ENCODE data around the gene OXLD1.
"Not testable (repeated sequence)": the region's sequence is repeated elsewhere in the genome, so short reads cannot be mapped to it uniquely, and the experiment has no call there.

Gene OXLD1

DNA sequence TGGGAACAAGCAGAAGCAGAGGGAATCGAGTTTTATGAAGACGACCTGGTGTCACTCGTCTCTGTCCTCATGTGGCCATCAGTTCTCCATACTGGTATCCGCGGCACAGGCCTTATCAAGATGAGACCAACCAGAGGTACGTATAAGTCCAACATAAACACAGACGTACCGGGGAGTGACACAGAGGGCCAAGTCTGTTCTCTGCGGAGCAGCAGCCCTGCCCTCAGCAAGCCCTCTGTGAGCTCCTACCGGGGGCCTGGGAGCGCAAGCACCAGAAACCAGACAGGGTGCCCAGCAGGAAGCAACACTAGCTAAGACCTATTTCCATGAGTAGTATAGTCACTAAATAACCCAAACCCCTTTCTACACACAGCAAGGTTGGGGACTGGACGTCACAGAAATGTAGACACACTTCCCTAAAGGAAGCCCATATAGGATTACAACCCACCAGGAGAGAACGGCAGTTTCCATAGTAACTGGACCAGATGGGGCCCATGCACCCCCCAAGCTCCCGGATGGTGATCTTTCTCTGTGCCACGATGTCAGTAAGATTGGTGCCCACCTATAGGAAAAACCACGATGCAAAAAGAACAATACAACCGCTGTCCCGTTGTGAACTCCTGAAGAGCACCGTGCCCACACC lies 16.3 kb upstream of the OXLD1 start:
- no peak for DNase-seq (ENCODE audit: low read depth)

DNA sequence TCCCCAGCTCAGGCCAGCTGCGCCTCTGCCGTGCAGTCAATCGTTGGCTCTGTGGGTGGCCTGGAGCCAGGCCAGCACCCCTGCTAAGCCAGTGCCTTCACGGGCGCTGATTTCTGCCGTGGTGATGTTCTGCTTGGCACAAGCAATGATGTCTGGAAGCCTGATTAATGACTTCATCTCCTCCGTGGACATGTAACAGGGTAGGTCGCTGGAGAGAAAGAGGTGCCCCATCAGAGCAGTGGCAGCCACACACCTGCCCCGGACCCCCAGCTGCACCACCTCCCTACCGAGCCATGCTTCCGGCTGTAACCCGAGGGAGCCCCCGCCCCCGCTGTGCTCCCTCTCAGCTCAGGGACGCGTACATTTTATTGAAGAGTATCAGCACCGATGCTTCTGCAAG lies 15.3 kb upstream of the OXLD1 start:
- DNase-seq (ENCODE audit: low read depth): no peak

DNA sequence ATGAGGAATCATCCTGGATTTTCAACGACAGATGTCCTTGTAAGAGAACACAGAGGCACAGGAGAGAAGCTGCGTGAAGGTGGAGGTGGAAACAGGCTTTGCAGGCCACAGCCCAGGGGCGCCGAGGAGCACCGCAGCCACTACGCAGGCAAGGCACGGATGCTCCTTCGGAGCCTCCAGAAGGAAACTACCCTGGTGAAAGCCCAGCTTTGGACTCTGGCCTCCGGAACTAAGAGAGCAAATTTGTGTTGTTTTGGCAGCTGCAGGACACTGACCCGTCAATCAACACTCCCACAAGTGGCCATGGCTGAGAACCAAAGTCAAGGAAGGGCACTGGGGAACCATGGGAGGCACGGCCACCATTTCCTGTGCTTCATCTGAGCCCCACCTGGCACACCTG lies 13.7 kb upstream of the OXLD1 start:
- no peak for DNase-seq (ENCODE audit: low read depth)

DNA sequence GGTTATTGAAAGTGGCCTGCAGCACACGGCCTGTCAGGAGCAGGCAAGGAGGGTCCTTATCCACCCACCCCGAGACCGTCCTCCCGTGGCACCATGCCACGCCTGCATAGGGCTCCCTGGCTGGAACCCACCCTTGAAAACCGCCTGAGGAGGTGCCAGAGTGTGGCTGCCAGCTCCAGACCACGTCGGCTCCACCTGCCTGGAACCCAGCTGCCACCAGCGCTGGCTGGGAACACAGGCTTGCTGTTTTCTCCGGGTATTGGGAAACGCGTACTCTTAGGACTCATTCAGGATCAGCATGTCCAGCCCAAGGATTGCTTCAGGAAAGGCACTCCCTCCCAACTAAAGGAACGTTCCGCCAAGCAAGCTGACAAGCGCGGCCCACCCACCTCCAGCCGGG lies 10.5 kb upstream of the OXLD1 start:
- DNase-seq (ENCODE audit: low read depth): no peak

DNA sequence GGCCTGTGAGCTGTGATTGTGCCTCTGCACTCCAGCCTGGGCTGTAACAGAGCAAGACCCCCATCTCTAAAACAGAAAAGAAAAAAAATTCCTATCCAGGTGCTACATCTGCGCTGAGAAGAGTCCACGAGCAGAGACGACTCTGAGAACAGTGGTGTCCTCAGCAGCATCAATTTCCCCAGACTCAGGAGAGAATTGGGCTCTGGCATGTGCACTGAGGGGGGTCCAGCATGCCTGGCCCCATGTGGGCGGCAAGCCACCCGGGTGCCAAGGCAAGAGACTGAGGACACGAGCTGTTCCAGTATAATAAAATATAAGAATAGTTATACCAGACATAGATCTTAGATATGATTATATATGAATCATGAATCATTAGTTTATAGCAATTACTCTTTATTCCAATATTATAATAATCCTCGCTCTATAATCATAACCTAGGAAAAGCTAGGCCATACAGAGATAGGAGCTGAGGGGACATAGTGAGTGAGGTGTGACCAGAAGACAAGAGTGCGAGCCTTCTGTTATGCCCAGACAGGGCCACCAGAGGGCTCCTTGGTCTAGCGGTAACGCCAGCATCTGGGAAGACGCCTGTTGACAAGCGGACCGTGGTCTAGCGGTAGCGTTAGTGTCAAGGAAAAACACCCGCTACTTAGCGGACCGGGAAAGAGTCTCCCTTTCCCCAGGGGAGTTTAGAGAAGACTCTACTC lies 9.3 kb upstream of the OXLD1 start:
- not testable (repeated sequence) for DNase-seq (ENCODE audit: low read depth)

DNA sequence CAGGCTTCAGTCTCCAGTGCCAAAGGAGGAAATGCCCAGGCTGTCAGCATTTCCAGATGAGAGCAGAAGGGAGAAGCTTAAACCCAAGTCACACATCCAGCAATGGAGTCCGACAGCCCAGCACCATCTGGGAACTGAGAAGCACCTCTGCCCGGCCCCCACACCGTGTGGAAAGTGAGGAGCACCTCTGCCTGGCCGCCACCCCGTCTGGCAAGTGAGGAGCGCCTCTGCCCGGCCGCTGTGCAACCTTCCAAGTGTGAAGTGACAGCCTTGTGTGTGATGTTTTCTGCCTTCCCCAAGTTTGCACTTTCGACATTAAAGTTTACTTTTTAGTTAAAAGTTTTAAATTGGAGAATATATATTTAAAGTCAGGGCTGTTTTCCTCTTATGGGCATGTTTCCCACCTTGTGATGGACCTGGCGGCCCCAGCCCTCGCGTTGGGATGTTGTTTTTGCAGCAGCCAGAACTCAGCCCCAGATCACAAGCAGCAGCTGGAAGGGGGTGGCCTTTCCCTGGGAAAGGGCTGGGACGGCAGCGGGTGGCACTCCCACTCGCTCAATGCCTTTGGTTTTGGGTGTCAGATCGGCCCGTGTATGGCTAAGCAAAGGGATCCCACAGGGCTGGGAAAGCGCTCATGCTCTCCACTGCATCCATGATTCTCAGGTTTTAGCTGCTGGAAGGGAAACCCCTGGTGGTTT lies 7.3 kb upstream of the OXLD1 start:
- DNase-seq (ENCODE audit: low read depth): no peak

DNA sequence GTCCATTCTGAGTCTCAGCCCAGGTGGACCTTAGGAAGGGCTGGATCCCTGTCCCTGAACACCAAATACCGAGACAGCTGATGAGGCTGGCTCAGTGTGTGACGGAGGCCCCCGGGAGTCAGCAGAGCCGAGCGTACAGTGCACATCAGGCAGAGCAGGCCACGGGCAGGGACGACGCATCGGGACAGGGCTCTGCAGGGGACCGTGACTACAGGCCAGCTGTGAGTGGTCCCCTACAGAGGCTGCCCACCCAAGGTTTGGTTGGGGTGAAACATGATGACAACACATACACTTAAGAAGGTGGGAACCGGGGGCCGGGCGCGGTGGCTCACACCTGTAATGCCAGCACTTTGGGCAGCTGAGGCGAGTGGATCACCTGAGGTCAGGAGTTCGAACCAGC lies 6.5 kb upstream of the OXLD1 start:
- no peak for DNase-seq (ENCODE audit: low read depth)

DNA sequence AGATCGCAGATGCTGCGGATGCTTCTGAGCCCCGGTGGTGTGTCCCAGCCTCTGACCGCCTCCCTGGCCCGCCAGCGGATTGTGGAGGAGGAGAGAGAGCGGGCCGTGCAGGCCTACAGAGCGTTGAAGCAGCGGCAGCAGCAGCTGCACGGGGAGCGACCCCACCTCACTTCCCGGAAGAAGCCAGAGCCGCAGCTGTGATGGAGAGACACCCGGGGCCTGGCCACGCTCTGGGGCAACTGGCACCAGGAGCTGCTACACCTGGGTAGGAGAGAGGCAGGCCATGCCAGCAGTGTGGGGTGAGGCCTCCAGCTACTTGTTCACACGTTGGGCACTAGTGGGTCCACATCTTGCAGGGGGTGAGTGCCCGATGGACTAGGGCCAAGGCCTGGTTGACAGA lies 6.1 kb upstream of the OXLD1 start:
- DNase-seq (ENCODE audit: low read depth): no peak

DNA sequence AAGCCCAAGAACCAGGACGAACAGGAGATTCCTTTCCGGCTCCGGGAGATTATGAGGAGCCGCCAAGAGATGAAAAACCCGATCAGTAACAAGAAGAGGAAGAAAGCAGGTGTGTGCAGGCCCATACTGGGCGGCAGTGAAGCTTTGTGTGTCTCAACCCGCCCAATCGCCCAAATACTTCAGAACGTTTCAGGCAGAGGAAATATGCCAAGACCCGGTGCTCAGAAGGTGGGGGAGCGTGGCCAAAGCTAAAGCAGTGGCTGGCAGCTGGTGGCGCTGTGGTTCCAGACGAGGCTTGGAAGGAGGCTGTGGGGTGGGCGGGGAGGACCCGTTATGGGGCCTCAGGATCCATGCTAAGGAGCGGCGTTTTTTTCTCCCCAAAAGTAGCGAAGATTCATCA lies 1.3 kb upstream of the OXLD1 start:
- no peak for DNase-seq (ENCODE audit: low read depth)

DNA sequence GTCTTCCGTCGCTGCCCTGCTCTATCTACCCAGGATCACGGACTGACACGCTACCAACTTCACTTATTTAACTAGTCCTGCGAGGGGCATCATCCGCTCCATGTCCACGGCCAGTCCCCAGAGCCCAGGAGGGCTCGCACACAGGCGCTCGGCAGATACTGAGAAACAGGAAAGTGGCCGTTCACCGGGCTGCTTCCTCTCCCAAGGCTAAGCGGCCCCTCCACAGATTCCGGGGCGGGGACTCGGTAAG lies 388 bp downstream of the OXLD1 start:
- DNase-seq (ENCODE audit: low read depth): no peak

DNA sequence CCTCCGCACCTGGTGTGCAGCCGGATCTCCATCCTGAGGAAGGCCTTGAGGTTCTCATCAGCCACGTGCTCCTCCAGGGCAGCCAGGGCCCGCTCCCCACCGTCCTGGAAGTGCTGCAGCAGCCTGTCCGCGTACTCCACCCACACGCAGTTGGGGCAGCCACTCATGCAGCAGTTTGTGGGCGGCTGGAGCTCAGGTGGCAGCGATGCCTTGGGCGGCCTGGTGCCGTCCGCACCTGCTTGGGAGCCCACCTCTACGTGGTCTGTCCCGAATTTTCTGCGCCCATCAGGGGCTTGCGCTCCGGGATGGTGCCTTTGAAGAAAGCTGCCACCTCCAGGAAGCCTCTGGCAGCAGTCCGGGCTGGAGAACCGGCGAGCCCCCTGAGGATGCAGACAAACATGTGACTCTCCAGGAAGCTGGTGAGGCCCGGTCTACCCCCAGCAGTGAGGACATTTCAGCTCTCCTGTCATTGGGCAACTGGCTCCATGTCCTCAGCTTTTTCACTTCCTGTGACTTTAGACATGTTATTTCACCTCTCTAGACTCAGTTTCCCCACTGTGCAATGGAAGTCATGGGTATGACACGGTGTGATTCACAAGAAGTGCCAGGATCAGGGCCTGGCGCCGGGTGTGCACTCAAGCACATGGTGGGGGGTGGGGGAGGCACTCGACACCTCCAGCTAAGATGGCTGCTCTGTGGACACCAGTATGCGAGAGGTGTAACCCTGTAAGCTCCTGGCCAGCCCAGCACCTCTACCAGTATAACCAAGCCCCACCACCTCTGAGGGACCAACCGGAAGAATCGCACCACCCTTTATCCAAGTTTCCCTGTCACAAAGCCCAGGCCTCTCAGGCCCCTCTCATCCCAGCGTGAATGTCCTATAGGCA lies 957 bp downstream of the OXLD1 start:
- DNase-seq (ENCODE audit: low read depth): no peak

DNA sequence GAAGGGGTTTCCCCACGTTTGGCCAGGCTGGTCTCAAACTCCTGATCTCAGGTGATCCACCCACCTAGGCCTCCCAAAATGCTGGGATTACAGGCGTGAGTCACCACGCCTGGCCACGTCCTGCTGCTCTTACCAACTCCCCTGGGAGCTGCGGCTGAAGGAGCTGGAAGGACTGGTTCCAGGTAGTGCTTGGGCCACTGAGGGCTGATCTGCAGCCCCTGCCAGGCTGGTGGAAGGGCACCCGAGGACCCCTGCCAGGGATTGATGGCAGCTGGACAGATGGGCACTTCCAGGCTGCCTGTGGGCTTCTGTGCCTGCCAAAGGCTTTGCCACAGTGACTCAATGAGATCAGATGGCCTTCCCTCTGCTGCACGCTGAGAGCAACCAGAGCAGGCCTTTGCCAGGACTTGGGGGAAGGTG lies 2.3 kb downstream of the OXLD1 start:
- DNase-seq (ENCODE audit: low read depth): no peak

DNA sequence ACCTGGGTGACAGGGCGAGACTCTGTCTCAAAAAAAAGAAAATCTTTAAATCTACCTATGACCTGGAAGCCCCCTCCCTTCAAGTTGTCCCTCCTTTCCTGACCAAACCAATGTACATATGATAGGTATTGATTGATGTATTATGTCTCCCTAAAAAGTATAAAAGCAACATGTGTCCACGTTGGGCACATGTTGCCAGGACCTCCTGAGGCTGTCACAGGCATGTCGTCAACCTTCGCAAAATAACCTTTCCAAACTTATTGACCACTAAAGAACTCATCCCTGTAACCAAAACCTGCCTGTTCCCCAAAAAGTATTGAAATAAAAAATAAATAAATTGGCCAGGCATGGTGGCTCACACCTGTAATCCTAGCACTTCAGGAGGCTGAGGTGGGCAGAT lies 4.4 kb downstream of the OXLD1 start:
- DNase-seq (ENCODE audit: low read depth): no peak

DNA sequence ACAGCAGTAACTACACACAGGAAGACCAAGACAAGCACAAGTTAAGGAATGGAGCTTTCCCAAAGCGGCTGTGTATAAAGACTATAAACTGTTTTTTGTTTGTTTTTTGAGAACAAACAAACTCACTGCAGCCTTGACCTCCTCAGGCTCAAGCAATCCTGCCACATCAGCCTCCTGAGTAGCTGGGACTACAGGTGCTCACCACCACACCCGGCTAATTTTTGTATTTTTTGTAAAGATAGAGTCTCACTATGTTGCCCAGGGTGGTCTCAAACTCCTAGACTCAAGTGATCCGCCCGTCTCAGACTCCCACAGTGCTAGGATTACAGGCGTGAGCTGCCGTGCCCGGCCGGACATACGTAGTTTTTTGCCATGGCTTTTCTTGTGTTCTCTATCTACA lies 6.0 kb downstream of the OXLD1 start:
- DNase-seq (ENCODE audit: low read depth): no peak

DNA sequence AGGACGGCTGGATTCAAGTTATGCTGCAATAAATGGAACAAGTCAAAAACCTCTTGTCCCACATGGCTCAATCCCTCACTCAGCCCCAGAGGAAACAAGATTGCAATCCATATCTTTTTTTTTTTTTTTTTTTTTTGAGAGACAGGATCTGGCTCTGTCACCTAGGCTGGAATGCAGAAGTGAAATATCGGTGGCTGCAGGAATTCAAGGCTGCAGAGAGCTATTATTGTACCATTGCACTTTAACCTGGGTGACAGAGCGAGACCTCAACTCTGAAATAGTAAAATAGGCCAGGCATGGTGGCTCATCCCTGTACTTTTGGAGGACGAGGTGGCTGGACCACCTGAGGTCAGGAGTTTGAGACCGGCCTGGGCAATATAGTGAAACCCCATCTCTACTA lies 7.4 kb downstream of the OXLD1 start:
- no peak for DNase-seq (ENCODE audit: low read depth)

DNA sequence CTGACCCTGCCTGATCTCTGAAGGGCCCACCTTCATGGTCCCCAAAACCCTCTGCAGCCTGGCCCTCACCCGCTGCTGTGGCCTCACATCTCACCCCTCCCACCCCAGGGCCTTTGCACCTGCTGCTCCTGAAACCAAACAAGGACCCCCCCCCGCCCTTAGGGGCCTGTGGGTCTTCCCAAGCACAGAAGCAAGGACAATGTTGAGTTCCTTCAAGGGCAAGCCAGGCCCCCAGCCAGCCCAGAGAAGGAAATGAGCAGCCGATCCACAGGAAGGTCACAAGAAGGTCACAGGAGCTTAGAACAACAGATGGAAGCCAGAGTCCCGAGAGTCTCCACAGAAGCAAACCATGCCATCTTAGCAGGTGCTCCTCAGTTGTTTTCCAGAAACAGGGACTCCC lies 9.6 kb downstream of the OXLD1 start:
- DNase-seq (ENCODE audit: low read depth): no peak

DNA sequence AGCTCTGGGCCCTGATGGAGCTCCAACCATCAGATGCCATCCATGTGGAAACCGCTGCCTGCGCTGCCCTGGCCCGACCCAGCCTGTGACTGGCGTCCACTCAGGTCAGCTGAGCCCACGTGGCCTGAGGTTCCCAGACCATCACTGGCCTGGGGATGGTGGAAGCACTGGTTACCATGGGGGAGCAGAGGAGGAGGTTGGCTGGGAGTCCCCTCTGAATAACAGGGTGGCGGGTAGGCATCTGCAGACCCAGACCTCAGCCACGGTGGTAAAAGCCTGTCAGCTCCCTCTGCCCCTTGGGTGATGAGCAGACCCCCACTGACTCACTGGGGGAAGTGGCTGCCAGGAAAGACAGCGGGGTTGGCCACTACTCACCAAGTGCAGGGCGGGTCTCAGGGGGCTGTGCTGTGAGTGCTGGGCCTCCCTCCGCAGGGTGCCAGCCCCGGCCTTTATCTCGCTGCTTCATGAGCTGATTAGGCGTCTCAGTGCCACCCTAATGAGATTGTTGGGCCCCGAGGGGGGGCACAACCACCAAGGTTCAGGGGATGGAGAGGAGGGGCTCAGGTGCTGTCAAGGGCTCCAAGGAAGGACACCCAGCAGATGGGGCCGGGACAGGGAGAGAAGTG lies 10.2 kb downstream of the OXLD1 start, which contains the start of gene PDE6G:
PDE6G (minus strand) TSS at position 425 of the 626 bp plus-strand sequence. CDS start 3,237 bp downstream, outside the sequence.
- no peak for DNase-seq (ENCODE audit: low read depth)

DNA sequence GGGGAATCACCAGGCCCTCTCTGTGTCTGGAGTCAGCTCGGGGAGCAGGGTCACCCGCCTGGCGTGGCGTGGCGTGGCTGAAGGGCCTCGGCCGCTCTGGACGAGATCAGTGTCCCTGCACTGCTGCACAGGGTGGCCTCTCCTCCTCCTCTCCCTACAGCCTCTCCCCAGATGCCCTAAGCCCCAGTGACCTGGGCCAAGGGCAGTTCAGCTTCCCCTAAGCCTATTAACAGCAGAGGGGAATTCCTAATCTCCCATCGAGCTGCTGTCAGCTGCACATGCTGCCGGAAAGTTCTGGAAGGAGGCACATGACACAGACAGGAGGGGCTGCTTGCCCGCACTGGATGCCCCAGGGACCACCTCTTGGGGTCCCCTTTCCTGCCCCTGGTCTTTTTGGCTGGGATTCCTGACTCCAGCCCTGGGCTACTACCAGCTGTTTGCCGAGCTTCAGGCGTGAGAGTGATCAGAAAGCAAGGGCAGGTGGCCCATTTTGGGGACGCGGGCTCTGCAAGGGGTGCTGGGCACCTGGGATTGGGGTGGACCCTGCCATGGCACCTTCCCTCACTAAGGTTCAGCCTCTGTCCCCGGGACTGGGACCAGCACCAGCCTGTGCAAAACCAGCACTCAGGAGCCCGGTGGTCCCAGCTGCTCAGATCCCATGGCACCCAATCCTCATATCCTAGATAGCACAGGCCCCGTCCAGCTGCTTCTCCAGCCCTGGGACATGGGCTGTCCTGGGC lies 10.9 kb downstream of the OXLD1 start:
- no peak for DNase-seq (ENCODE audit: low read depth)

DNA sequence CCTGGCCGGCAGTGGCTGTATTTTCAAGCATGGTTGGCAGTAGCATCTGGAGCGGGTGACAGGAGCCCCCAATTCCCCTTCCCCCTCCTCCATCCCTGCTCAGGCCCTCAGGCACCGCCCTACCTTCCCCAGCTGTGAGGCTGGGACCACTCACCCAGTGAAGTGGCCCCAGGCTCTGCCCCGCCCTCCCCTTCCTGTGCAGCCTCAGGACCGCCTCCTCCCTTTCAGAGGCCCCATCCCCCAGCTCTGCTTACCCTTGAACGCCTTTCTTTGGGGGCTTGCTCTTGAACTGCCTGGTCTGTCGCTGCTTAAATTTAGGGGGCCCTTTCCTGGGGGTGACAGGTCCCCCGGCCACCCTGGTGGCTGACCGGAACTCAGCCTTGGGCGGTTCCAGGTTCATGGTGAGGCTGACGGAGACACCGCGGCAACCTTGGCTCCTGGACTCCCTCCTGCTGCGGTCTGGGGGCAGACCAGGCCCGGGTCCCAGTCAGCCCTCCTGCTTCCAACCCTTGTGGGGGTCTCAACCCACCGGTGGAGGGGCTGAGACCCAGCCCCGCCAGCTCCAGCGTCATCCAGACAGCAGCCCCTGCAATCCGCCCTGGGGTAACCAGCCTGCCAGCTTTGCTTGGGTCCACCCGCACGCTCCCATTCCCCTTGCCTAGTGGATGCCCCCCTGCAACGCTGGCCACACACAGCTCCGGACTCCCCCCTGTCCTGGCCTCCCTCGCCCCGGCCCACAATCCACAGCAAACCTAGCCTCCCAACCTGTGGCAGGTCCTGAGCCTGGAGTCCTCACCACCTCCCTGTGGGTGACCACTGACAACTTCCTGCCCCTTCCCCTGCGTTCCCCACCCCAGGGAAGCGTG lies 13.3 kb downstream of the OXLD1 start:
- no peak for DNase-seq (ENCODE audit: low read depth)

DNA sequence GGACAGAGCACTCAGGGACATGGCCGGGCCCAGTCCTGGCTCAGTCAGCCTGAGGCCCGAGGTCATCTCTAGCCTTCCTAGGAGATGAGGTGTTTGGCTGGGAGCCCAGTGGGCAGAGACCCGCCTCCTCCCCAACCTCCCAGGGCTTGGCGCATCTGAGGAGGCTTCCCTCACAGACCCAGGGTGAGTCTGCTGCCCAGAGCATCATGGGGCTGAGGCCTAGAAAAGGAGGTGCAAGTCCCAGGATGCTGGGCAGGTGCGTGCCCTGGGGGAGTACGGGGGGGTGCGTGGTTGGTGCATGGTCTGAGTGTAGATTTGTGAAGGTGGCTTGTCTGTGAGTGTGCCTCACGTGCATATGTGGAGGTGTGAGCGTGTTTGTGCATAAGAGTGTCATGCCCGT lies 14.7 kb downstream of the OXLD1 start:
- no peak for DNase-seq (ENCODE audit: low read depth)

DNA sequence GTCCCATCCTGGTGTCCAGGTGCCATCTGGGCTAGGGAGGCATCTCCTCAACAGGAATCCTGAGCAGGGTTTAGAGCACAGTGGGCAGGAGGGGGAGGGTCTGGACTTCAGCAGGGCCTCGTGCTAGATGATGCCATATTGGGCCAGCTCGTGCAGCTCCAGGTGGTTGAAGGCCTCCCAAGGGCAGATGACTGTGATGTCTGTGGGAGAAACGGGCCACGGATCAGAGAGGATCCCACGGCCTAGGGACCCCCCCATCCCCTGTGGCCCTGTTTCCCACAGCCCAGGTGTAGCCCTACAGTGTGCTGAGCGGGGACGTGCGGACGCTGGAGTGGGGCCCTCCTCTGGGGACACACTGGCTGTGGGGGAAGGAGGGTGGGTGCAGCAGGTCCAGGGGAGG lies 15.5 kb downstream of the OXLD1 start:
- DNase-seq (ENCODE audit: low read depth): no peak
